RWPE1 (cell line): ENCODE results near the gene TBC1D1.

Experiments
- CTCF ChIA-PET: fragments of 350-600 bp; sonication (Branson Sonifier 250); formaldehyde crosslinking; extraction: SDS; loops from one replicate; lab custom pipeline; 2021; lab: Yijun Ruan, JAX
- POLR2A ChIA-PET: fragments of 400-600 bp; formaldehyde crosslinking; extraction: SDS; loops from one replicate; lab custom pipeline; 2020; ENCODE audit warnings: antibody characterized with exemption; ENCODE audit not compliant: low non-redundant PET; lab: Yijun Ruan, JAX
- DNase-seq: peaks from one replicate; pipeline ENCODE4 v3.0.0; 2012; ENCODE audit warnings: low spot score
- H3K27ac ChIP-seq: fragments of 450-650 bp; 2 replicates; pipeline ENCODE4 v1.5.1; 2017
- CTCF ChIP-seq: fragments of 450-650 bp; conservative IDR thresholded peaks from 2 replicates; pipeline ENCODE4 v1.5.1; 2017; ENCODE audit warnings: low read depth, mild to moderate bottlenecking

The TBC1D1 gene

DNA sequence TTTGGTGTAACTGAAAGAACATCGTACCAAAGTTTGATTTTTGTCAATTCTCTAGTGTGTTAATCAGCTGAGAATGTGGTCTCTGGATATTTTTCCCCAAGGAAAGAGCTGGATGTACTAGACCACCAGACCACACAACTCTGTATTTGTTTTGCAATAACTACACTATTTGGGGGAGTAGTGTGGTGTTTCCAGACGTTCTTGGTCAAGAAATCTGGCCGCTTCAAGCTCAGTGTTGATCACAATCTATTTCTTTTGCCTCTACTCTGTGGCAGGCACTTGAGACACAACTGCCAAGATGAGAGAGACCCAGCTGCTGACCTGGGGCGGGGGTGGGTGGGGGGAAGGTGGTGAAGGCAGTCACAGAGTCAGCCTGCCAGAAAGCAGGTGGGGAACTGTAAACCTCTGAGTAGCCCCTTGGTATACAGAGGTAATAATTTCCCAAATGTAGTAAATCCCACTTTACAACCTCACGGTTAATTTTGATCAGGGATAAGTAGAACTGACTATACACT is 99.9 kb downstream of the TBC1D1 start:
- H3K27ac ChIP-seq: no peak overlapping the region
- no peak for DNase-seq
- TF ChIP-seq CTCF: no peak
- POLR2A ChIA-PET: no interaction called here
- CTCF ChIA-PET: interaction anchor here (1.2 kb wide), 1 partner anchor 45 kb away, joined by 4 read pairs; no protein-coding TSS in a partner anchor

DNA sequence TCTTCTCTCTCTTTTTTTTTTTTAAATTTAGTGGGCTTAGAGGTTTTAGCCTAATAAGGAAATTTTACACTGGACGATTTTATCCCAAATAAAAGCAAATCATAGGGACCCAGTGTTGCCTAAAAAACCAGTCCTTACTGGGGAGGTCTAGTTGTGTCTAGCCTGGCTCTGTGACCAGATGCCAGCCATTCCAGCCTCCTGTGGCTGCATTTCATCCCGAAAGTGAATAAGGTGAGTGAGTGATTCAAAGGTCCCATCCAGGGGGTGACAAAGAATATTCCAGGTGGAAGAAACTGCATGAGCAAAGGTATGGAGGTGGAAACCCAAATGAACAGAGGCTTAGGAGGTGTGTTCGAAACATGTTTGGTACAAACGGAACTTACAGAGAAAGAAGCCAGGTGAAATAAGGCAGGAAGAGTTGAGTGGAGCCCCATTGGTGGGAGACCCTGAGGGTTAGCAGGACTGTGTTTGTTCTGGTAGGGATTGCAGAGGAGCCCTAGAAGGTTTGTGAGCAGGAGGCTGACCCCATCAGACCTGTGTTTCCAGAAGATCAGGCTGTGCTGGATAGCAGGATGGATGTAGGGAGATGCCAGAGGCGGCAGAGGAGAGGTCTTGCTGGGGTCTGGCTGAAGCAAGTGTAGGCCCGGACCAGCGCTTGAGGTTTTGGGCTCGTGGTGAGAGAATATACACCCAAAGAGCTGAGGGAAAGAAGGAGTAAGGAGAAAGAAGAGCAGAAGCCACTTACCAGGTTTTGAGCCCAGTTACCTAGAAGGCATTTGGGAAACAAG is 100.9 kb downstream of the TBC1D1 start:
- CTCF ChIA-PET: no interaction called here
- no peak overlapping the region for H3K27ac ChIP-seq
- POLR2A ChIA-PET: interaction anchor here (0.7 kb wide), 1 partner anchor 13 kb away, joined by 4 read pairs; no protein-coding TSS in a partner anchor
- no peak for TF ChIP-seq CTCF
- DNase-seq: no peak

- ChIA-PET CTCF (no interaction called here), POLR2A (no interaction called here)
- no peak for TF ChIP-seq CTCF
- no peak for DNase-seq
- H3K27ac ChIP-seq: no peak overlapping the region
Observed at GRCh38 chr4:37993806-37994205, 102.9 kb downstream of the TBC1D1 start.

DNA sequence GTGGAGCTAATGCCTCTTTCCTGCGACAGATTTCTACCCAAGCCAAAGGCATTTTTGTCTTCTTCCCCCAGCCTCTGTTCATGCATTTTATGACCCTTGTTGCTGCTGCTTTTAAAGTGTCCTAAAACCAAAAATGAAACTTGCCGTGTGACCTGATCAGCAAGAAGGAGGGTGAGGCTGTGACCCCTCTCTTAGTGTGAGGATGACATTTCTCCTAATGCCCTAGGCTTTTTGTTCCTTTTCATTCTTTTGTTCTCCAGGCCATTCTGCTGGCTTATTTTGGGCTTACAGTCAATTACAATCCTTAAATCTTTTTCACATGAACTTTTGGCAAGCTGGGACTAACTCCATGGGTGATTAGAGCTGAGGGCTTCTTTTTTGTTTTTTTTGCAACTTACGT is 103.7 kb downstream of the TBC1D1 start:
- ChIA-PET POLR2A (no interaction called here), CTCF (no interaction called here)
- no peak overlapping the region for H3K27ac ChIP-seq
- no peak for TF ChIP-seq CTCF
- no peak for DNase-seq

DNA sequence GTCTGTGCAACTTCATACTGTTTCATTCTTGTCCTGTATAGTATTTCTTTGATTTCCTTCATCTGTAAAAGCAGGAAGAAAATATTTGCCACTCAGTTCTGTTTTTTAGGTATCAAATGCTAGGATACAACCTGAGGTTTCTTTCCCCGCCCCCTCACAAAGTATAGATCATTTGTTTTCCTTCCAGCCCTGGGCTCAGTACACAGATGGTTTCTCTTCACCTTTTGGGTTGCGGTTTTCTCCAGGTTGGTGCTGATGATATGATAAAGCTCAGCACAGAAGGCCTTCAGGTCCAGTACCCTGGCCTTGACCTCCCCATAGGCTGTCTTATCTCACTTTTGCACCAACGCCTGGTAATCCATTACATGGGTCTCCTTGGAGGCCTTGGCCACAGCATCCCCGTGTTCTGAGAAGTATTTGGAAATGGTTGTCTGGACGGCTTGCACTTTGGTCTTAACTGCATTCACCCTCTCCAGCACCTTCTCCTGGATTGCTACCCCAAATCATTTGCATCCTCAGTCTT is 104.5 kb downstream of the TBC1D1 start:
- ChIA-PET CTCF (no interaction called here), POLR2A (no interaction called here)
- DNase-seq: no peak
- TF ChIP-seq CTCF: no peak
- H3K27ac ChIP-seq: no peak overlapping the region

GRCh38 chr4:37995981-37996775 is 105.3 kb downstream of the TBC1D1 start:
- no peak overlapping the region for H3K27ac ChIP-seq
- DNase-seq: no peak
- CTCF ChIA-PET: no interaction called here
- no peak for TF ChIP-seq CTCF
- POLR2A ChIA-PET: no interaction called here
